Ovary (tissue), 3 donors: ENCODE results near the gene POLR3C.

Source experiments
- POLR2A ChIP-seq: fragments of 450-650 bp; IDR thresholded peaks from one replicate; pipeline ENCODE4 v1.6.1; 2017; ENCODE audit warnings: antibody characterized with exemption, mild to moderate bottlenecking, moderate library complexity
- TF ChIP-seq, protein P1 (sequence below), 3 donors: fragments of 450-650 bp in 2 of 3; fragments of 200-600 bp in 1 of 3; IDR thresholded peaks; one replicate each; pipeline versions ENCODE4 v1.5.1 to v1.8.0; 2016 to 2022; ENCODE audit warnings: antibody characterized with exemption in 3 of 3, mild to moderate bottlenecking in 1 of 3
- donor health status: DM: no; HTN: no; CAD: no.

DNA sequence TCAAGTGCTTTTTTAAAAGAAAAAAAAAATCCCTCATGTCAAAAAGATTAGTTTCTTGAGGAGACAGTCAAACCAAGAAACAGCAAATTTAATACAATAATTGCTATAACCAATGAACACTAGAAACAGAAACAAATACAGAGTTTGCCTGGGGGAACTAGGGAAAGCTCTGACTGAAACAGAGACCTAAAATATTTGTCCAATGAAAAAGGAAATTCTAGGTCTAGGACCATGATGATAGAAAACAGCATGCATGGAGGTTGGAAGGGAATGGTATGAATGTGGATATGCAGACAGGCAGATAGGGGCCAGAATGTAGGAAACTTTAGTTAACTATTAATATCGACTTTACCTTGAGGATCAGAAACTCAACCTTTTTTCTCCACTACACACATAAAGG is 31.5 kb upstream of the POLR3C start:
- TF ChIP-seq, protein P1, sequence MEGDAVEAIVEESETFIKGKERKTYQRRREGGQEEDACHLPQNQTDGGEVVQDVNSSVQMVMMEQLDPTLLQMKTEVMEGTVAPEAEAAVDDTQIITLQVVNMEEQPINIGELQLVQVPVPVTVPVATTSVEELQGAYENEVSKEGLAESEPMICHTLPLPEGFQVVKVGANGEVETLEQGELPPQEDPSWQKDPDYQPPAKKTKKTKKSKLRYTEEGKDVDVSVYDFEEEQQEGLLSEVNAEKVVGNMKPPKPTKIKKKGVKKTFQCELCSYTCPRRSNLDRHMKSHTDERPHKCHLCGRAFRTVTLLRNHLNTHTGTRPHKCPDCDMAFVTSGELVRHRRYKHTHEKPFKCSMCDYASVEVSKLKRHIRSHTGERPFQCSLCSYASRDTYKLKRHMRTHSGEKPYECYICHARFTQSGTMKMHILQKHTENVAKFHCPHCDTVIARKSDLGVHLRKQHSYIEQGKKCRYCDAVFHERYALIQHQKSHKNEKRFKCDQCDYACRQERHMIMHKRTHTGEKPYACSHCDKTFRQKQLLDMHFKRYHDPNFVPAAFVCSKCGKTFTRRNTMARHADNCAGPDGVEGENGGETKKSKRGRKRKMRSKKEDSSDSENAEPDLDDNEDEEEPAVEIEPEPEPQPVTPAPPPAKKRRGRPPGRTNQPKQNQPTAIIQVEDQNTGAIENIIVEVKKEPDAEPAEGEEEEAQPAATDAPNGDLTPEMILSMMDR (IDR thresholded peaks at IDR 0.05) = no peak
- no peak for TF ChIP-seq POLR2A
